Measurements from ENCODE around the gene CNNM4. TPM values are rescaled to one million over a fixed set of nuclear protein-coding genes. Genes with fewer than 3 reads are reported as not detected.

The CNNM4 gene
- total and polyA plus RNA-seq, 4 donors = 0.82 to 2.3 (median 2.1) TPM

DNA sequence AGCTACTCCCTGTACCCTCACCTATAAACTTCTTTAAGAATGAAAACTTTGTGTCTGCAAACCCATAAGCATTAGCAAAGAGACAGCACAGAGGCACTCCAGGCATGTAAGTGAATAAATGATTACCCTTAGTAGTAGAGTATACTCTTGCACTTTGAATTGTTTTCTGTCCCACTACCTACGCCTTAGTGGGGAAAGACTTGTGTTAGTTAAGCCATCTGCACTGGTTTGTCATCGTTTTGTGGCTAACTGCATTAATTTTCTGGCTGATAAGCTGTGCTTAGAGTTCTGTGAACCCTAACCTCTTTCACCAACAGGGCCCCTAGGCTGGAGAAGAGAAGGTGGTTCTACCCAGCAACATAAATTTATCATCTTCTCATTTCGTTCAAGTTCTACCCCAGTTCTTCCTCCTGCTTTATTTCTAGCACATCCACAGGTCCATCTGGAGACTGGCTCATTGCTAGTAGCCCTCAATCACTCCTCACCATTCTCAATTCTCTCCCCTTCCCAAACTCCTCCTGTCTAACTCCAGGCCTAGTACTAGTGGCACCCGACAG is 21.5 kb upstream of the CNNM4 start (continued):
- TF ChIP-seq, protein P1, sequence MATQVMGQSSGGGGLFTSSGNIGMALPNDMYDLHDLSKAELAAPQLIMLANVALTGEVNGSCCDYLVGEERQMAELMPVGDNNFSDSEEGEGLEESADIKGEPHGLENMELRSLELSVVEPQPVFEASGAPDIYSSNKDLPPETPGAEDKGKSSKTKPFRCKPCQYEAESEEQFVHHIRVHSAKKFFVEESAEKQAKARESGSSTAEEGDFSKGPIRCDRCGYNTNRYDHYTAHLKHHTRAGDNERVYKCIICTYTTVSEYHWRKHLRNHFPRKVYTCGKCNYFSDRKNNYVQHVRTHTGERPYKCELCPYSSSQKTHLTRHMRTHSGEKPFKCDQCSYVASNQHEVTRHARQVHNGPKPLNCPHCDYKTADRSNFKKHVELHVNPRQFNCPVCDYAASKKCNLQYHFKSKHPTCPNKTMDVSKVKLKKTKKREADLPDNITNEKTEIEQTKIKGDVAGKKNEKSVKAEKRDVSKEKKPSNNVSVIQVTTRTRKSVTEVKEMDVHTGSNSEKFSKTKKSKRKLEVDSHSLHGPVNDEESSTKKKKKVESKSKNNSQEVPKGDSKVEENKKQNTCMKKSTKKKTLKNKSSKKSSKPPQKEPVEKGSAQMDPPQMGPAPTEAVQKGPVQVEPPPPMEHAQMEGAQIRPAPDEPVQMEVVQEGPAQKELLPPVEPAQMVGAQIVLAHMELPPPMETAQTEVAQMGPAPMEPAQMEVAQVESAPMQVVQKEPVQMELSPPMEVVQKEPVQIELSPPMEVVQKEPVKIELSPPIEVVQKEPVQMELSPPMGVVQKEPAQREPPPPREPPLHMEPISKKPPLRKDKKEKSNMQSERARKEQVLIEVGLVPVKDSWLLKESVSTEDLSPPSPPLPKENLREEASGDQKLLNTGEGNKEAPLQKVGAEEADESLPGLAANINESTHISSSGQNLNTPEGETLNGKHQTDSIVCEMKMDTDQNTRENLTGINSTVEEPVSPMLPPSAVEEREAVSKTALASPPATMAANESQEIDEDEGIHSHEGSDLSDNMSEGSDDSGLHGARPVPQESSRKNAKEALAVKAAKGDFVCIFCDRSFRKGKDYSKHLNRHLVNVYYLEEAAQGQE (IDR thresholded peaks at IDR 0.05) = no peak
- TF ChIP-seq, protein P2, sequence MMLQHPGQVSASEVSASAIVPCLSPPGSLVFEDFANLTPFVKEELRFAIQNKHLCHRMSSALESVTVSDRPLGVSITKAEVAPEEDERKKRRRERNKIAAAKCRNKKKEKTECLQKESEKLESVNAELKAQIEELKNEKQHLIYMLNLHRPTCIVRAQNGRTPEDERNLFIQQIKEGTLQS (IDR thresholded peaks at IDR 0.05) = no peak
- TF ChIP-seq HNF4G (IDR thresholded peaks at IDR 0.05) = no peak

DNA sequence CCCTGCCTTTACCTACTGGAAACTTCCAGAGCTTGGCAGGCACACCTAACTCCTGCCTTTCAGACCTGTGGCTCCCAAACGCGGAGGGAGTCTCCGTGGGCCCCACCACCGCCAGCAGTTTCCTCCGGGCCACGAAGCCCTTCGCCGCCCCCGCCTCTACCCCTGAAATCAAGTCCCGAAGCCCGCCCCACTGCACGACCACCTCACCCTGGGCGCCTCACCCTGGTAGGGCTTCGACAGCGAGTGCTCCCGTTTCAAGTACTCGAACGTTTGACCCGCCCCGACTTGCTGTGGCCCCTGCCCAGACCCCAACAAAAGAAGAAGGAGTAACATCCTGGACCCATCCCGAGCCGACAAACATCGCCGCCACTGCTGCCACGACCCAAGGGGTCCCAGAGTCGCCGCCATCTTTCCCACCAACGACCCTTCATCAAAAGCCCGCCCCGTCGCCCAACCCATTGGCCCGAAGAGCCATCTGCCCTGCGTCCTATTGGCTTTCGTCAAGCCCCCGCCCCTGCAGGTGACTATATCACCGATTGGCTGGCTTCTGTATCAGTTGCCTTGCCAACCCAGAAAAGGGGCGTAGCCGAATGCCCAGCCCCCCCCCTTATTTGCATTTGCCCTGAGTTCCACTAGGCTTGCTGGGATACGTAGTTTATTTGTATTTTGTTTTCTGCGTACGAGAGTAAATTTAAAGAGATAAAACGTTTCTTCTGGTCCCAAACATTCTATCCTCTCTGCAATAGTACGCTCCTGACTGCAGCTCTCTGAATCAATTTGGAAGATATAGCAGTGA is 20.9 kb upstream of the CNNM4 start, which contains the start of gene LMAN2L:
LMAN2L (minus strand) TSS at position 432 of the 796 bp plus-strand sequence; CDS start at position 408, 24 bp downstream.
- Histone ChIP-seq H3K4me3 (ENCODE audit: low read depth in 1 of 3, low read length in 3 of 3) (peak within 1 kb of the TSS; percentile 79 to 99 (median 86)), H3K4me1 (ENCODE audit: control insufficient read depth in 4 of 4, insufficient read depth in 4 of 4, low read length in 3 of 4) (peaks cover 0 to 20% (median 16%) of the 10 kb centered on the region in 4 donors), H3K9me3 (ENCODE audit: control insufficient read depth in 4 of 4, low read length in 3 of 4) (no peaks in the 10 kb centered on the region), H3K27me3 (ENCODE audit: control insufficient read depth in 4 of 4, insufficient read depth in 4 of 4, low read length in 3 of 4) (no peaks in the 10 kb centered on the region), H3K27ac (ENCODE audit: low read depth in 1 of 2, low read length in 2 of 2) (peak within 1 kb of the TSS; percentile 80 to 84), H3K9ac (ENCODE audit: low read depth in 1 of 2, low read length in 2 of 2) (peak within 1 kb of the TSS; percentile 79 to 95), H3K36me3 (ENCODE audit: control insufficient read depth in 4 of 4, insufficient read depth in 3 of 4, low read depth in 1 of 4, low read length in 3 of 4) (peaks cover 0 to 6% (median 4%) of the 10 kb centered on the region in 4 donors)
- TF ChIP-seq GABPA (IDR thresholded peaks at IDR 0.05 in 1 of 2, conservative IDR thresholded peaks at IDR 0.05 in 1 of 2) = peak in 1 of 2 donors; percentile 50
- TF ChIP-seq, protein P3, sequence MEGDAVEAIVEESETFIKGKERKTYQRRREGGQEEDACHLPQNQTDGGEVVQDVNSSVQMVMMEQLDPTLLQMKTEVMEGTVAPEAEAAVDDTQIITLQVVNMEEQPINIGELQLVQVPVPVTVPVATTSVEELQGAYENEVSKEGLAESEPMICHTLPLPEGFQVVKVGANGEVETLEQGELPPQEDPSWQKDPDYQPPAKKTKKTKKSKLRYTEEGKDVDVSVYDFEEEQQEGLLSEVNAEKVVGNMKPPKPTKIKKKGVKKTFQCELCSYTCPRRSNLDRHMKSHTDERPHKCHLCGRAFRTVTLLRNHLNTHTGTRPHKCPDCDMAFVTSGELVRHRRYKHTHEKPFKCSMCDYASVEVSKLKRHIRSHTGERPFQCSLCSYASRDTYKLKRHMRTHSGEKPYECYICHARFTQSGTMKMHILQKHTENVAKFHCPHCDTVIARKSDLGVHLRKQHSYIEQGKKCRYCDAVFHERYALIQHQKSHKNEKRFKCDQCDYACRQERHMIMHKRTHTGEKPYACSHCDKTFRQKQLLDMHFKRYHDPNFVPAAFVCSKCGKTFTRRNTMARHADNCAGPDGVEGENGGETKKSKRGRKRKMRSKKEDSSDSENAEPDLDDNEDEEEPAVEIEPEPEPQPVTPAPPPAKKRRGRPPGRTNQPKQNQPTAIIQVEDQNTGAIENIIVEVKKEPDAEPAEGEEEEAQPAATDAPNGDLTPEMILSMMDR (IDR thresholded peaks at IDR 0.05; ENCODE audit: low read depth, low read length, missing input control) = no peak
- TF ChIP-seq TAF1 (conservative IDR thresholded peaks at IDR 0.05) = no peak
- peak; percentile 99 for TF ChIP-seq YY1 (IDR thresholded peaks at IDR 0.05)
- TF ChIP-seq FOXA2 (IDR thresholded peaks at IDR 0.05) = no peak
- peak; percentile 41 to 46 for TF ChIP-seq HNF4A (conservative IDR thresholded peaks at IDR 0.05)
- TF ChIP-seq RXRA (IDR thresholded peaks at IDR 0.05) = peak; percentile 47 to 67
- peak; percentile 53 for TF ChIP-seq FOXA1 (IDR thresholded peaks at IDR 0.05)
- no peak for TF ChIP-seq EGR1 (IDR thresholded peaks at IDR 0.05; ENCODE audit: low read depth in 2 of 2)
- no peak for TF ChIP-seq HNF4G (IDR thresholded peaks at IDR 0.05)
- TF ChIP-seq RAD21 (IDR thresholded peaks at IDR 0.05) = peak; percentile 46 to 56
- TF ChIP-seq, protein P4, sequence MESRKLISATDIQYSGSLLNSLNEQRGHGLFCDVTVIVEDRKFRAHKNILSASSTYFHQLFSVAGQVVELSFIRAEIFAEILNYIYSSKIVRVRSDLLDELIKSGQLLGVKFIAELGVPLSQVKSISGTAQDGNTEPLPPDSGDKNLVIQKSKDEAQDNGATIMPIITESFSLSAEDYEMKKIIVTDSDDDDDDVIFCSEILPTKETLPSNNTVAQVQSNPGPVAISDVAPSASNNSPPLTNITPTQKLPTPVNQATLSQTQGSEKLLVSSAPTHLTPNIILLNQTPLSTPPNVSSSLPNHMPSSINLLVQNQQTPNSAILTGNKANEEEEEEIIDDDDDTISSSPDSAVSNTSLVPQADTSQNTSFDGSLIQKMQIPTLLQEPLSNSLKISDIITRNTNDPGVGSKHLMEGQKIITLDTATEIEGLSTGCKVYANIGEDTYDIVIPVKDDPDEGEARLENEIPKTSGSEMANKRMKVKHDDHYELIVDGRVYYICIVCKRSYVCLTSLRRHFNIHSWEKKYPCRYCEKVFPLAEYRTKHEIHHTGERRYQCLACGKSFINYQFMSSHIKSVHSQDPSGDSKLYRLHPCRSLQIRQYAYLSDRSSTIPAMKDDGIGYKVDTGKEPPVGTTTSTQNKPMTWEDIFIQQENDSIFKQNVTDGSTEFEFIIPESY (IDR thresholded peaks at IDR 0.05) = peak; percentile 67
- TF ChIP-seq, protein P5, sequence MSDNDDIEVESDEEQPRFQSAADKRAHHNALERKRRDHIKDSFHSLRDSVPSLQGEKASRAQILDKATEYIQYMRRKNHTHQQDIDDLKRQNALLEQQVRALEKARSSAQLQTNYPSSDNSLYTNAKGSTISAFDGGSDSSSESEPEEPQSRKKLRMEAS (IDR thresholded peaks at IDR 0.05) = peak; percentile 86
- TF ChIP-seq JUND (IDR thresholded peaks at IDR 0.05) = peak in 1 of 2 donors; percentile 57
- TF ChIP-seq, protein P2 (IDR thresholded peaks at IDR 0.05) = no peak
- peak; percentile 88 for TF ChIP-seq SP1 (IDR thresholded peaks at IDR 0.05)
- no peak for TF ChIP-seq NR2F2 (IDR thresholded peaks at IDR 0.05)
- TF ChIP-seq, protein P1 (IDR thresholded peaks at IDR 0.05) = peak; percentile 73
- DNase-seq (ENCODE audit: low spot score) = peak; percentile 95
- under 1% methylated on average over 43 of the region's 43 CpGs for WGBS
